Colonic mucosa (tissue), 4 donors: Measurements from ENCODE around the gene THAP10. TPM values are rescaled to one million over a fixed set of nuclear protein-coding genes. Genes with fewer than 3 reads are reported as not detected.
A peak's percentile ranks its signal among the peaks of the same experiment; 100 is the strongest.
"Not testable (repeated sequence)": the region's sequence is repeated elsewhere in the genome, so short reads cannot be mapped to it uniquely, and the experiment has no call there.

Experiments
- DNase-seq: peaks from one replicate; pipeline ENCODE4 v3.0.0-alpha.2; 2020
- H3K27ac ChIP-seq: fragments of 200-600 bp; one replicate; pipeline ENCODE4 v1.8.0; 2021
- H3K27me3 ChIP-seq: fragments of 200-600 bp; one replicate; pipeline ENCODE4 v1.8.0; 2021
- H3K36me3 ChIP-seq: fragments of 200-600 bp; one replicate; pipeline ENCODE4 v1.8.0; 2021
- H3K4me1 ChIP-seq: fragments of 200-600 bp; one replicate; pipeline ENCODE4 v1.8.0; 2021; ENCODE audit warnings: mild to moderate bottlenecking
- H3K4me3 ChIP-seq: fragments of 200-600 bp; one replicate; pipeline ENCODE4 v1.8.0; 2021
- H3K9ac ChIP-seq, 2 donors: one replicate each; pipeline ENCODE4 v1.7.0; 2013; ENCODE audit warnings: control low read depth in 2 of 2, low read depth in 2 of 2, low read length in 2 of 2
- H3K9me3 ChIP-seq: fragments of 200-600 bp; one replicate; pipeline ENCODE4 v1.8.0; 2021
- intact Hi-C: fragments of 100-400 bp; cut with DNase I; formaldehyde crosslinking; loops from one replicate; pipeline ENCODE4 v1.14.1; 2022
- total RNA-seq, 2 donors: library from RNA; stranded (reverse); fragmentation: NEBNext Ultra II Directional in 1 of 2; extraction: Animal tissue kit (Norgen Biotek cat#: 25700) in 1 of 2; gene quantifications; one replicate each; pipeline ENCODE4 v1.2.1, GENCODE V29; 2021
- TF ChIP-seq, protein P1 (sequence below): fragments of 200-600 bp; IDR thresholded peaks from one replicate; pipeline ENCODE4 v1.8.0; 2022; ENCODE audit warnings: antibody characterized with exemption, mild to moderate bottlenecking
- donor health status: healthy.
- donor health status: DM: no; HTN: no; CAD: no.
- donor health status: DM: no; HTN: no; CAD: no.

THAP10 gene
- total RNA-seq, 2 donors from 2014 or later = 2.3 to 5.0 TPM

DNA sequence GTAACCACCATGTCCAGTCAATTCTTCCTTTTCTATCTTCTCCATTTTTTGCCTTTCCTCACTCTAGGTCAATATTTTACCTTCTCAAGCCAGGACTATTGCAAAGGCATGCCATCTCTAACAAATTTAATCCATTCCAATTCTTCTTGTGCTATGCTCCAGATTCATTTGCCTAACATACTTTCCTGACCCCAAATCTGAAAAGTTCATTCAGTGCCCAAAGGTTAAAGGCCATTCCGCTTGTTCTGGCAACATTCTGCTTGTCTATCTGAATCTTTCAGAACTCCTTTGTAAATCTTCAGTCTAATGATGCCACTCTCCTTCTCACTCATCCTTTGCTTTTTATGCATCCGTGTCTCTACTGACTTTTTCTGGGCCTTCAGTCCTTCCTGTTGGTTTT is 15.6 kb downstream of the THAP10 start:
- H3K9ac ChIP-seq = no peak overlapping the region
- H3K27ac ChIP-seq = no peak overlapping the region
- no peaks in the 10 kb centered on the region for H3K27me3 ChIP-seq
- no peaks in the 10 kb centered on the region for H3K36me3 ChIP-seq
- DNase-seq = no peak
- no peak overlapping the region for H3K4me3 ChIP-seq
- TF ChIP-seq, protein P1, sequence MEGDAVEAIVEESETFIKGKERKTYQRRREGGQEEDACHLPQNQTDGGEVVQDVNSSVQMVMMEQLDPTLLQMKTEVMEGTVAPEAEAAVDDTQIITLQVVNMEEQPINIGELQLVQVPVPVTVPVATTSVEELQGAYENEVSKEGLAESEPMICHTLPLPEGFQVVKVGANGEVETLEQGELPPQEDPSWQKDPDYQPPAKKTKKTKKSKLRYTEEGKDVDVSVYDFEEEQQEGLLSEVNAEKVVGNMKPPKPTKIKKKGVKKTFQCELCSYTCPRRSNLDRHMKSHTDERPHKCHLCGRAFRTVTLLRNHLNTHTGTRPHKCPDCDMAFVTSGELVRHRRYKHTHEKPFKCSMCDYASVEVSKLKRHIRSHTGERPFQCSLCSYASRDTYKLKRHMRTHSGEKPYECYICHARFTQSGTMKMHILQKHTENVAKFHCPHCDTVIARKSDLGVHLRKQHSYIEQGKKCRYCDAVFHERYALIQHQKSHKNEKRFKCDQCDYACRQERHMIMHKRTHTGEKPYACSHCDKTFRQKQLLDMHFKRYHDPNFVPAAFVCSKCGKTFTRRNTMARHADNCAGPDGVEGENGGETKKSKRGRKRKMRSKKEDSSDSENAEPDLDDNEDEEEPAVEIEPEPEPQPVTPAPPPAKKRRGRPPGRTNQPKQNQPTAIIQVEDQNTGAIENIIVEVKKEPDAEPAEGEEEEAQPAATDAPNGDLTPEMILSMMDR = no peak
- H3K4me1 ChIP-seq = no peaks in the 10 kb centered on the region
- H3K9me3 ChIP-seq = no peaks in the 10 kb centered on the region
- intact Hi-C loops = no loop called here

DNA sequence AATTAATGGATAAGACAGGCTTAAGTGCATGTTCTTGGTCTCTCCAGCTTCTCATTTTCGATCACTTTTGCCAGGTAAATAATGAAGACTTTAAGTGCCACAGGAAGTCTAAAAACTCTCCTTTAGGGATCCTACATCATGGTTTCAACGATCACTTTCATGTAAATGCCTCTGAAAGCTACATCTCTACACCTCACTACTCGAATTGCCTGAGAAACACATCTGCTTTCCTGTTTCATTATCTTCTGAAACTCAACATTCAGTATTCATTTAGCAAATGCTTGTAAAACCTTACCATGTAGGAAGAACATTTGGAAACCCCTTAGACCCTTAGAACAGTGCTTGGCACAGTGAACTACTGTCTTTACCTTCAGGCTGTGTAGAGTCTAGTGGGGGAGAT is 16.2 kb downstream of the THAP10 start:
- Histone ChIP-seq H3K4me3 (no peak overlapping the region), H3K27ac (no peak overlapping the region), H3K27me3 (no peaks in the 10 kb centered on the region), H3K4me1 (no peaks in the 10 kb centered on the region), H3K9me3 (no peaks in the 10 kb centered on the region), H3K36me3 (no peaks in the 10 kb centered on the region), H3K9ac (no peak overlapping the region)
- no peak for DNase-seq
- intact Hi-C loops = no loop called here
- TF ChIP-seq, protein P1 = no peak

DNA sequence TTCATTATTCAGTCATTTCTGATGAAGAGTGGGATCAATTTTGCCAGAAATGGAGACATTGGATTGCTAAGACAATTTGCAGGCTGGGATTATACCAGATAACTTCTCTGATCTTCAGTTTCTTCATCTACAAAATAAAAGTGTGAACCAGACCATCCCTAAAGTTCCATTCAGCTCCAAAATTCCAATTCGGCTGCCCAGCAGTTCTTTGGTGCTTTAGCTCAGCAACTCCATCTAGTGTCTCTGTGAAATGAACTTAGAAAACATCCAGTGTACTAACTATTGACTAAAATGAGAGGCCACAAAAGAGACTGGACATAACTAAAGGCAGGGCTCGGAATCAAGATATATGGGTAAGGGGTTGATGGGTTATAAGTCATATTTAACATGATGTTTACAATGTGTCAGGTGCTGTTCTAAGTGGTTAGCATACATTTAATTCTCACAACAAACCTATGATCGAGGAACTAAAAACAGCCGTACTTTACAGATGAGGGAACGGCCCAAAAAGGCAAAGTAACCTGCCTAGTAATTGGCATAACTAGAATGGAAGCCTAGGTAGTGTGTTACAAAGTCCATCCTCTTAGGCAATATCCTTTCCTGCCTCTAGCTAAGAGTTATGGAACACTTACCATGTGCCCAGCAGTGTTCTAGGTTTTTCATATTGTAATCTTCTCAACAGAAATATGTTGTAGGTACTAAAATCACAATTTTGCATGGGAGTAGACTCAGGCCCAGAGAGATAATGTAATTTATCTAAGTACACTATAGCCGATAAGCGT is 17.0 kb downstream of the THAP10 start:
- Histone ChIP-seq H3K36me3 (no peaks in the 10 kb centered on the region), H3K27me3 (no peaks in the 10 kb centered on the region), H3K4me1 (no peaks in the 10 kb centered on the region), H3K9me3 (no peaks in the 10 kb centered on the region), H3K9ac (no peak overlapping the region), H3K4me3 (no peak overlapping the region), H3K27ac (no peak overlapping the region)
- DNase-seq = no peak
- TF ChIP-seq, protein P1 = peak; percentile 16
- intact Hi-C loops = loop anchor here (2.0 kb wide), 1 partner anchor 50 kb away; no protein-coding TSS in a partner anchor

DNA sequence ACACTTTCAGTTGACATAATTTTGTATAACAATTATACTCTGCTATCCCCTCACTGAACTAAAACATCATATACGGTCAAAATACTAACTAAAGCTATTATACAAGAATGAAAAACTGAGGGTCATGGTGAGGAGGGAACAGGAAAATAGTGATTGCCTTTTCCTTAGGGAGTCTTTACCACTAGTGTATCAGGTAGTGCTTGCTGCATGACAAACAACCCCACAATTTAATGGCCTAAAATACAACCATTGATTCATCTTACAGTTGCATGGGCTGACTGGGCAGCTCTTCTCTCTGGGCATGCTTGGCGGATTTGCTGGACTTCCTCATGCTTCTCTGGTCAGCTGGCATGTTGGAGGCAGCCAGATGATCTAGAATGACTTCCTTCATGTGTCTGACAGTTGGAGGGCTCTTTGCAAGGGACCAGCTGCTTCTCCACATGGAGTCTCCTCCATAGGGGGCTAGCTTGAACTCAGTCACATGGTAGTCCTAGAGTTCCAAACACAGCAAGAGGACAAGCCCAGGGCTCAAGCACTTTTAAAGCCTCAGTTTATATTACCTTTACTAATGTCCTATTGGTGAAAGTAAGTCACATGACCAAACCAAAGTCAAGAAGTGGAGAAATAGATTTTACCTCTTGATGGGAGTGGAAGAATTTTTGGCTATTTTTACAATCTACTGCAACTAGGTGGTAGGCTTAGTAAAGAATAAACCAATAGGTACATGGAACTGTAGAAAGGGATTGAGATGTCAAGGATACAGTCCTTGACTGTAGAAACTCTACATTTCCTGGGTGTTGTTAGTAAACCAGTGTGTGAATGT is 18.8 kb downstream of the THAP10 start:
- no peak overlapping the region for H3K9ac ChIP-seq
- intact Hi-C loops = loop anchor here (2.0 kb wide), 1 partner anchor 49 kb away; no protein-coding TSS in a partner anchor
- no peaks in the 10 kb centered on the region for H3K4me1 ChIP-seq
- H3K27ac ChIP-seq = no peak overlapping the region
- TF ChIP-seq, protein P1 = no peak
- no peaks in the 10 kb centered on the region for H3K36me3 ChIP-seq
- no peak overlapping the region for H3K4me3 ChIP-seq
- DNase-seq = no peak
- H3K27me3 ChIP-seq = no peaks in the 10 kb centered on the region
- no peaks in the 10 kb centered on the region for H3K9me3 ChIP-seq

DNA sequence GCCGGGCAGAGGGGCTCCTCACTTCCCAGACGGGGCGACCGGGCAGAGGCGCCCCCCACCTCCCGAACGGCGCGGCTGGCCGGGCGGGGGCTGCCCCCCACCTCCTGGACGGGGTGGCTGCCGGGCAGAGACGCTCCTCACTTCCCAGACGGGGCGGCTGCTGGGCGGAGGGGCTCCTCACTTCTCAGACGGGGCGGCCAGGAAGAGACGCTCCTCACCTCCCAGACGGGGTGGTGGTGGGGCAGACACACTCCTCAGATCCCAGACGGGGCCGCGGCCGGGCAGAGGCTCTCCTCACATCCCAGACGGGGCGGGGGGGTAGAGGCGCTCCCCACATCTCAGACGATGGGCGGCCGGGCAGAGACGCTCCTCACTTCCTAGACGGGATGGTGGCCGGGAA is 20.7 kb downstream of the THAP10 start:
- H3K27me3 ChIP-seq, H3K9me3 ChIP-seq, H3K4me3 ChIP-seq, H3K9ac ChIP-seq, H3K27ac ChIP-seq, intact Hi-C loops, DNase-seq, H3K36me3 ChIP-seq, H3K4me1 ChIP-seq: not testable (repeated sequence)
